ENCODE results near the gene VRK2.
"Not testable (repeated sequence)": the region's sequence is repeated elsewhere in the genome, so short reads cannot be mapped to it uniquely, and the experiment has no call there.

VRK2 gene

DNA sequence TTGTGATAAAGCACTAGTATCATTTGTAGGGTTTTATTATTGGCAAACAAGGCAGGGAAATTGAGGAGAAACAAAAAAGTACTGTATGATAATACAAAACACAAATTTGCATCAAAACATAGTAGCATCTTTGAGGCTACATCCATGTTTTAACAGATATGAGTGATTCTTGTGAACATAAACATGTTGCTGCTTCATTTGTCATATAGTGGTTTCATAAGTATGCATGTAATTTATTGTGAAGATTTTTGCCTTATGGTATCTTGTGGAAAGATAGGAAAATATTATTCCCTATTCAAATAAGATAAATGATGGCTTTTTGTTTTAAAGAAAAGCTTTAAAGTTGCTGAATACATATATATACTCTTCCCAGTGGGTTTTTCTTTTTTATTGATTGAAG is 60.3 kb downstream of the VRK2 start:
- Histone ChIP-seq H3K9me3 (ENCODE audit: control insufficient read depth in 2 of 2, low read length in 2 of 2) (no peaks in the 10 kb centered on the region), H3K27ac (ENCODE audit: low read depth in 2 of 2, low read length in 2 of 2) (no peak overlapping the region), H3K9ac (ENCODE audit: low read depth in 1 of 2, low read length in 2 of 2) (no peak overlapping the region), H3K4me1 (ENCODE audit: control insufficient read depth in 2 of 2, insufficient read depth in 2 of 2, low read length in 2 of 2) (no peaks in the 10 kb centered on the region), H3K27me3 (ENCODE audit: control insufficient read depth in 2 of 2, insufficient read depth in 2 of 2, low read length in 2 of 2) (no peaks in the 10 kb centered on the region), H3K36me3 (ENCODE audit: control insufficient read depth in 2 of 2, insufficient read depth in 2 of 2, low read length in 2 of 2) (no peaks in the 10 kb centered on the region), H3K4me3 (ENCODE audit: low read length in 2 of 2) (no peak overlapping the region)

DNA sequence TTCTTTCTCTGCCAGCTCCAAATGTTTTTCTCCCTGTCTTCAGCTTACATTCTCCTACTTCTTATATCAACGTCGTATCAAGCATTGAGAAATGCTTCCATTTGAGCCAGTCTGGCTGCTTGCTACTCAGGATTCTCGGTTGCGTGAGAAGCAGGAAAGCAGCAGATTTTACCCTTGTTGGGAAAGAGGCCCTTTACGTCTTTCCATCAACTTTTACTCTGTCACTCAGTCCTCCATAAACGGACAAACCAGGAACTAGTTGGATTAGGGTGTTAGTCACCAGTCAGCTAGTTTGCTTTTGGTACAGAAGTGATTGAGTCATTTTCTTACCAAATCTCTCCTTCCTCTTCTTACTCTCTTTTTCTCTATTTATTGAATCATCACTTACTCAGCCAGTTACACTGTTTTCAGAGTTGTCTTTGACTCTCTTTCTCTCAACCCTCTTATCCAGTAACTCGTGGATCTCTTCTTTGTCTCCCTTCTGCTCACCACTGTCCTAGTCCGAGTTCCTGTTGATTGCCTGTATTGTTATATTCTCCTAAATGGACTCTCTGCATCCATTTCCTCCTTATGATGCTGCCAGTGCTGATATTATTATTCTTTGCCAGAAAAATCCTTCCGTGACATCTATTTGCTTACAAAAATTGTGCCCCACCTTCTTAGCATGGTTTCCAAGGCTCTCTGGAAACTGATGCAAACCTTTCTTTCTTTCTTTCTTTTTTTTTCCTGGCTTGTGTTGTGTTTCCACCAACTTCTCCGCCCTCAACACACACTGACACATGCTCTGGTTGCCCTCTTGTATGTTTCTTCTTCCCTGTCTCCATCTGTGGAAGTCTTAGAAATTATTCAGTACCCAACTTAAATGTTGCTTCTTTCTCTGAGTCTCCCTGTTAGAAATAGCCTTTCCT is 61.5 kb downstream of the VRK2 start:
- Histone ChIP-seq H3K27ac (ENCODE audit: low read depth in 2 of 2, low read length in 2 of 2) (no peak overlapping the region), H3K36me3 (ENCODE audit: control insufficient read depth in 2 of 2, insufficient read depth in 2 of 2, low read length in 2 of 2) (no peaks in the 10 kb centered on the region), H3K9me3 (ENCODE audit: control insufficient read depth in 2 of 2, low read length in 2 of 2) (no peaks in the 10 kb centered on the region), H3K4me3 (ENCODE audit: low read length in 2 of 2) (no peak overlapping the region), H3K27me3 (ENCODE audit: control insufficient read depth in 2 of 2, insufficient read depth in 2 of 2, low read length in 2 of 2) (no peaks in the 10 kb centered on the region), H3K9ac (ENCODE audit: low read depth in 1 of 2, low read length in 2 of 2) (no peak overlapping the region), H3K4me1 (ENCODE audit: control insufficient read depth in 2 of 2, insufficient read depth in 2 of 2, low read length in 2 of 2) (no peaks in the 10 kb centered on the region)

DNA sequence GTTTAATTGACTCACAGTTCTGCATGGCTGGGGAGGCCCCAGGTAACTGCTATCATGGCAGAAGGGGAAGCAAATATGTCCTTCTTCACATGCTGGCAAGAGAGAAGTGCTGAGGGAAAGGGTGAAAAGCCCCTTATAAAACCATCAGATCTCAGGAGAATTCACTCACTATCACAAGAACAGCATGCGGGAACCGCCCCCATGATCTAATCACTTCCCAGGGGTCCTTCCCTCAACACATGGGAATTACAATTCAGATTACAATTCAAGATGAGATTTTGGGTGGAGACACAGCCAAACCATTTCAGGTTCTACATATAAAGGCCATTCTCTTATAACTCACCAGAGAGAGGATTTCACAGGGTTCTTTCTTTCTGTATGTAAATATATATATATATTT is 62.9 kb downstream of the VRK2 start:
- Histone ChIP-seq H3K9me3 (ENCODE audit: control insufficient read depth in 2 of 2, low read length in 2 of 2) (no peaks in the 10 kb centered on the region), H3K9ac (ENCODE audit: low read depth in 1 of 2, low read length in 2 of 2) (no peak overlapping the region), H3K27me3 (ENCODE audit: control insufficient read depth in 2 of 2, insufficient read depth in 2 of 2, low read length in 2 of 2) (no peaks in the 10 kb centered on the region), H3K4me3 (ENCODE audit: low read length in 2 of 2) (no peak overlapping the region), H3K4me1 (ENCODE audit: control insufficient read depth in 2 of 2, insufficient read depth in 2 of 2, low read length in 2 of 2) (no peaks in the 10 kb centered on the region), H3K27ac (ENCODE audit: low read depth in 2 of 2, low read length in 2 of 2) (no peak overlapping the region), H3K36me3 (ENCODE audit: control insufficient read depth in 2 of 2, insufficient read depth in 2 of 2, low read length in 2 of 2) (no peaks in the 10 kb centered on the region)

DNA sequence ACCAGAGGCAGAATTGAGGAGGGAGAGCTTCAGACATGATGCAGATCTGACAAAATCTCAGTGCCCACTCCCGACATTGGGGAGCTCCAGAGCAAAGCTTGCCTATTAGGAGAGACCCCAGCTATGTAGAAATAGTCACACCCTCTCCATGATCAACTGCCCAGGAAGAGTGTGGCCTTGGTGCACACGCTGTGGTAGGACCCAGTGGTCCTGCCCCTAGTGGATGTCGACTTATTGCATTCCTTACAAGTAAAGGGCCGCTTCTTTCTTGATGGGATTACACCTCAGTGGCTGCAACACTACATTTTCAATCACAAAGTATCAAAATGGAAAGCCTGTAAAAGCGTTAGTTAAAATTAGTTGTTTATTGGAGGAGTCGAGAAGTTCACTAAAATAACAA is 64.2 kb downstream of the VRK2 start:
- H3K4me1 ChIP-seq (ENCODE audit: control insufficient read depth in 2 of 2, insufficient read depth in 2 of 2, low read length in 2 of 2), result no peaks in the 10 kb centered on the region
- H3K27ac ChIP-seq (ENCODE audit: low read depth in 2 of 2, low read length in 2 of 2), result no peak overlapping the region
- H3K9me3 ChIP-seq (ENCODE audit: control insufficient read depth in 2 of 2, low read length in 2 of 2), result no peaks in the 10 kb centered on the region
- H3K4me3 ChIP-seq (ENCODE audit: low read length in 2 of 2), result no peak overlapping the region
- no peaks in the 10 kb centered on the region for H3K36me3 ChIP-seq (ENCODE audit: control insufficient read depth in 2 of 2, insufficient read depth in 2 of 2, low read length in 2 of 2)
- no peaks in the 10 kb centered on the region for H3K27me3 ChIP-seq (ENCODE audit: control insufficient read depth in 2 of 2, insufficient read depth in 2 of 2, low read length in 2 of 2)
- H3K9ac ChIP-seq (ENCODE audit: low read depth in 1 of 2, low read length in 2 of 2), result no peak overlapping the region

DNA sequence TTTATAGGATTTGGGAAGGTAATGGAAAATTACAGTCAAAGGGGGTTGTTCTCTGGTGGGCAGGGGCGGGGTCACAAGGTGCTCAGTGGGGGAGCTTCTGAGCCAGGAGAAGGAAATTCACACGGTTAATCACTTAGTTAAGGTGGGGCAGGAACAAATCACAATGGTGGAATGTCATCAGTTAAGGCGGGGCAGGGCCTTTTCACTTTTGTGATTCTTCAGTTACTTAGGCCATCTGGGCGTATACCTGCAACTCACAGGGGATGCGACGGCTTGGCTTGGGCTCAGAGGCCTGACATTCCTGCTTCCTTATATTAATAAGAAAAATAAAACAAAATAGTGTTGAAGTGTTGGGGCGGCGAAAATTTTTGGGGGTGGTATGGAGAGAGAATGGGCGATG is 67.0 kb downstream of the VRK2 start:
- H3K4me1 ChIP-seq (ENCODE audit: control insufficient read depth in 2 of 2, insufficient read depth in 2 of 2, low read length in 2 of 2); H3K27ac ChIP-seq (ENCODE audit: low read depth in 2 of 2, low read length in 2 of 2); H3K36me3 ChIP-seq (ENCODE audit: control insufficient read depth in 2 of 2, insufficient read depth in 2 of 2, low read length in 2 of 2); H3K27me3 ChIP-seq (ENCODE audit: control insufficient read depth in 2 of 2, insufficient read depth in 2 of 2, low read length in 2 of 2); H3K4me3 ChIP-seq (ENCODE audit: low read length in 2 of 2); H3K9me3 ChIP-seq (ENCODE audit: control insufficient read depth in 2 of 2, low read length in 2 of 2); H3K9ac ChIP-seq (ENCODE audit: low read depth in 1 of 2, low read length in 2 of 2): not testable (repeated sequence)

DNA sequence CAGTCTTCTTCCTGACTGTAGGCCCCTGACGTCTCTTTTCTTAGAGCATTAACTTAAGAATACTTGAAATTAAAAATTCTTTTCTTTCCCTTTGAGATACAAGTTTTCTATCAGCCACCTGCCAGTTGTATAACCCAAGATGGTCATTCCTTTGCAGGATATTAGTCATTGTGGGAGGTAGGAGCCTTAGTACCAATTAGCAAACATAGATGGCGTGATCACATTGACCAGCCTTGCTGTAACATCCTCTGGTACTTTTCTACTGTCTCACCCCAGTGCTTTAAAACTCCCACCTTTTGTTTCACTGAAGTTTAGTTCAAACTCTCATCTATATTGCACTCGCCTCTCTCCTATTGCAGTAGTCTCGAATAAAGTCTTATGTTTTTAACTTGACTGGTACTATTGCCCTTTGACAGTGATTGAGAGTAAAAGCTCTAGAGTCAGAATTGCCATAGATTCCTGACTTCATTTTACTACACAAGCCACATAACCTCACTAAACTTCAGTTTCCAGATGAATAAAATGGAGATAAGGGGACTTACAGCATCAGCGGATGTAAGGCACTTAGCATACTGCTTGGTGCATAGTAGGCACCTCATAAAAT is 74.1 kb downstream of the VRK2 start:
- Histone ChIP-seq H3K9ac (ENCODE audit: low read depth in 1 of 2, low read length in 2 of 2) (no peak overlapping the region), H3K4me3 (ENCODE audit: low read length in 2 of 2) (no peak overlapping the region), H3K36me3 (ENCODE audit: control insufficient read depth in 2 of 2, insufficient read depth in 2 of 2, low read length in 2 of 2) (peaks cover 0 to 8% of the 10 kb centered on the region in 2 donors), H3K9me3 (ENCODE audit: control insufficient read depth in 2 of 2, low read length in 2 of 2) (no peaks in the 10 kb centered on the region), H3K4me1 (ENCODE audit: control insufficient read depth in 2 of 2, insufficient read depth in 2 of 2, low read length in 2 of 2) (no peaks in the 10 kb centered on the region), H3K27me3 (ENCODE audit: control insufficient read depth in 2 of 2, insufficient read depth in 2 of 2, low read length in 2 of 2) (no peaks in the 10 kb centered on the region), H3K27ac (ENCODE audit: low read depth in 2 of 2, low read length in 2 of 2) (no peak overlapping the region)

DNA sequence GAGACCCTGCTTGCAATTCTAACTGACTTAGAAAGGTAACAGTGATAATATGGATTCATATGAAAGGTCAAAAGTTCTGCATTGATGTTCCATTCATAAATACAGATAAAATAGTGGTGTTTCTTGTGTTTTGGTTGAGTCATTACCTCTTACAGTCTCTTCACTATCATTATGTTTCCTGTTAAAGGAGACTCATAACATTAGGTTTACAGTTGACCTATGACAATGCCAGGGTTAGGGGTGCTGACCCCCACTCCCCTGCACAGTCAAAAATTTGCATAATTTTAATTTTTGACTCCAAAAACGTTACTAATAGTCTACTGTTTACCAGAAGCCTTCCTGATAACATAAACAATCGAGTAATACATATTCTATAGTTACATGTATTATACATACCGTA is 75.4 kb downstream of the VRK2 start:
- Histone ChIP-seq H3K27me3 (ENCODE audit: control insufficient read depth in 2 of 2, insufficient read depth in 2 of 2, low read length in 2 of 2) (no peaks in the 10 kb centered on the region), H3K9ac (ENCODE audit: low read depth in 1 of 2, low read length in 2 of 2) (no peak overlapping the region), H3K36me3 (ENCODE audit: control insufficient read depth in 2 of 2, insufficient read depth in 2 of 2, low read length in 2 of 2) (peaks cover 0 to 8% of the 10 kb centered on the region in 2 donors), H3K9me3 (ENCODE audit: control insufficient read depth in 2 of 2, low read length in 2 of 2) (no peaks in the 10 kb centered on the region), H3K4me3 (ENCODE audit: low read length in 2 of 2) (no peak overlapping the region), H3K27ac (ENCODE audit: low read depth in 2 of 2, low read length in 2 of 2) (no peak overlapping the region), H3K4me1 (ENCODE audit: control insufficient read depth in 2 of 2, insufficient read depth in 2 of 2, low read length in 2 of 2) (no peaks in the 10 kb centered on the region)

DNA sequence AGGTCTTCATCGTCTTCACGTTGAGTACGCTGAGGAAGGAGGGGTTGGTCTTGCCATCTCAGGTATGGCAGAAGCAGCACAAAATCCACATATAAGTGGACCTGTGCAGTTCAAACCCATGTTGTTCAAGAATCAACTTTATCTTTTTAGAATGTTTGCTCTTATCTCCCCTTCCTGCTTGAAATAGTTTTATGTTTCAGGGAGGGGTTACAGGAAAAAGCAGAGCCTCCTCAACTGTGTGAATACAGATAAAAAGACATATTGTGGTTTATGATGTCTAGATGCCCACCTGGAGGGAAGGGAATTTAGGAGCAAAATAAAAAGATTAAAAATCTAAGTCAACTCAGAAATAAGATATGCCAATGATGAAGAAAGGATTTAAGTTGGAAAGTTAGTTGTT is 75.9 kb downstream of the VRK2 start:
- no peaks in the 10 kb centered on the region for H3K27me3 ChIP-seq (ENCODE audit: control insufficient read depth in 2 of 2, insufficient read depth in 2 of 2, low read length in 2 of 2)
- H3K9me3 ChIP-seq (ENCODE audit: control insufficient read depth in 2 of 2, low read length in 2 of 2), result no peaks in the 10 kb centered on the region
- H3K9ac ChIP-seq (ENCODE audit: low read depth in 1 of 2, low read length in 2 of 2), result no peak overlapping the region
- no peak overlapping the region for H3K27ac ChIP-seq (ENCODE audit: low read depth in 2 of 2, low read length in 2 of 2)
- peaks cover 0 to 8% of the 10 kb centered on the region in 2 donors for H3K36me3 ChIP-seq (ENCODE audit: control insufficient read depth in 2 of 2, insufficient read depth in 2 of 2, low read length in 2 of 2)
- H3K4me1 ChIP-seq (ENCODE audit: control insufficient read depth in 2 of 2, insufficient read depth in 2 of 2, low read length in 2 of 2), result no peaks in the 10 kb centered on the region
- no peak overlapping the region for H3K4me3 ChIP-seq (ENCODE audit: low read length in 2 of 2)

DNA sequence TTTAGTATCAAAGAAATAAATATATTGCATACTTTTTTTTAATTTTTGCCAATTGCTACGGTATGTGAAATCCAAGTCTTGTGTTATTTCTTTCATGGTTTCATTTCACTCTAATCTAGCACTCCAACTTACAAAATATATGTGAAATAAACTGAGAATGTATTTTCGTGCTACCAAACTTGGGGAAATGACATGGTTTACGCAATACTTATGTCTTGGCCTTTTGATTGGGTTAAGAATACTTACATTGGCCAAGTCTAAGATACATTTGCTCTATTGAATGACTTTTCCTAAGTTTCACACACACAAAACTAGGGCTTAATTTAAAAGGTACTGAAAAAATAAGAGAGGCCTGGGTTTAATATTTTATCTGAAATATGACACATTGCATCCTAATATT is 80.5 kb downstream of the VRK2 start:
- H3K9ac ChIP-seq (ENCODE audit: low read depth in 1 of 2, low read length in 2 of 2), result no peak overlapping the region
- H3K4me1 ChIP-seq (ENCODE audit: control insufficient read depth in 2 of 2, insufficient read depth in 2 of 2, low read length in 2 of 2), result peaks cover 0 to 2% of the 10 kb centered on the region in 2 donors
- H3K27me3 ChIP-seq (ENCODE audit: control insufficient read depth in 2 of 2, insufficient read depth in 2 of 2, low read length in 2 of 2), result no peaks in the 10 kb centered on the region
- H3K36me3 ChIP-seq (ENCODE audit: control insufficient read depth in 2 of 2, insufficient read depth in 2 of 2, low read length in 2 of 2), result peaks cover 0 to 3% of the 10 kb centered on the region in 2 donors
- H3K27ac ChIP-seq (ENCODE audit: low read depth in 2 of 2, low read length in 2 of 2), result no peak overlapping the region
- H3K9me3 ChIP-seq (ENCODE audit: control insufficient read depth in 2 of 2, low read length in 2 of 2), result no peaks in the 10 kb centered on the region
- H3K4me3 ChIP-seq (ENCODE audit: low read length in 2 of 2), result no peak overlapping the region

DNA sequence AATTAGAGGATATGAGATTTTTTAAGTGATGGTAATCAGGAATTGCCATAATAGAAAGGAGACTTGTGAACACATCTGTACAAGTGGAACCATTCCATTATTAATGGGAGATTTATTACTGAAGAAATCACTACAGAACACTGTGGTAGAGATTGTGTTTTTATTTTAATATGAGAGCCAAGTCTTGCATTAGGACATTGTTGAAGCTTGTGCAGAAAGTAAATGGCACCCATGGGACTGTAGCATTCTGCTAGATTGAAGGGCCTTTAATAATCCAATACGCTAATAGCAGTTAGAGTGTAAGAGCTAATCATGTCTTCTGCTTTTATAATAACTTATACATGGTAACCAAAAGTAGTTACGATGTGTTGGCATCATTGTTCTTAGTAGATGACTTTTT is 83.6 kb downstream of the VRK2 start:
- no peaks in the 10 kb centered on the region for H3K27me3 ChIP-seq (ENCODE audit: control insufficient read depth in 2 of 2, insufficient read depth in 2 of 2, low read length in 2 of 2)
- H3K9ac ChIP-seq (ENCODE audit: low read depth in 1 of 2, low read length in 2 of 2), result no peak overlapping the region
- H3K4me3 ChIP-seq (ENCODE audit: low read length in 2 of 2), result no peak overlapping the region
- H3K4me1 ChIP-seq (ENCODE audit: control insufficient read depth in 2 of 2, insufficient read depth in 2 of 2, low read length in 2 of 2), result peaks cover 0 to 2% of the 10 kb centered on the region in 2 donors
- H3K36me3 ChIP-seq (ENCODE audit: control insufficient read depth in 2 of 2, insufficient read depth in 2 of 2, low read length in 2 of 2), result no peaks in the 10 kb centered on the region
- no peaks in the 10 kb centered on the region for H3K9me3 ChIP-seq (ENCODE audit: control insufficient read depth in 2 of 2, low read length in 2 of 2)
- no peak overlapping the region for H3K27ac ChIP-seq (ENCODE audit: low read depth in 2 of 2, low read length in 2 of 2)

Measured in mucosa of rectum (tissue), 2 donors.